DOHH2 (cell line): Measurements from ENCODE around the gene PDIK1L.

Experiments
- H3F3A ChIP-seq: fragments of 200-600 bp; sonication (generic), shearing (Covaris generic); 2 replicates; pipeline ENCODE4 v1.6.0; 2016; ENCODE audit warnings: antibody characterized with exemption, mild to moderate bottlenecking; ENCODE audit not compliant: control insufficient read depth, insufficient read depth
- H3K27ac ChIP-seq: fragments of 200-600 bp; sonication (generic); 2 replicates; pipeline ENCODE4 v1.5.1; 2014; ENCODE audit warnings: low read depth, mild to moderate bottlenecking, low read length, moderate library complexity
- H3K27me3 ChIP-seq: fragments of 200-600 bp; sonication (generic); 2 replicates; pipeline ENCODE4 v1.6.1; 2014; ENCODE audit warnings: mild to moderate bottlenecking, low read length, mixed read lengths; ENCODE audit not compliant: control insufficient read depth
- H3K36me3 ChIP-seq: fragments of 200-600 bp; sonication (generic); 2 replicates; pipeline ENCODE4 v1.6.1; 2014; ENCODE audit warnings: mild to moderate bottlenecking, low read length, moderate library complexity, mixed read lengths; ENCODE audit not compliant: control insufficient read depth
- H3K4me1 ChIP-seq: fragments of 200-600 bp; sonication (generic); 2 replicates; pipeline ENCODE4 v1.6.1; 2014; ENCODE audit warnings: mild to moderate bottlenecking, low read length, mixed read lengths; ENCODE audit not compliant: control insufficient read depth
- H3K4me2 ChIP-seq: fragments of 200-600 bp; sonication (generic); 2 replicates; pipeline ENCODE4 v1.6.0; 2014; ENCODE audit warnings: mild to moderate bottlenecking, low read length, moderate library complexity
- H3K4me3 ChIP-seq: fragments of 200-600 bp; sonication (generic); 2 replicates; pipeline ENCODE4 v1.5.1; 2014; ENCODE audit warnings: mild to moderate bottlenecking, low read length, mixed read lengths
- H3K79me2 ChIP-seq: fragments of 200-600 bp; sonication (generic); 2 replicates; pipeline ENCODE4 v1.6.1; 2014; ENCODE audit warnings: mild to moderate bottlenecking, low read length, mixed read lengths; ENCODE audit not compliant: control insufficient read depth
- H3K9me2 ChIP-seq: fragments of 200-600 bp; sonication (generic); replicated peaks from 2 replicates; pipeline ENCODE4 v1.6.1; 2014; ENCODE audit warnings: mild to moderate bottlenecking, low read length, mixed read lengths; ENCODE audit not compliant: control insufficient read depth
- H3K9me3 ChIP-seq: fragments of 200-600 bp; sonication (generic); 2 replicates; pipeline ENCODE4 v1.6.1; 2014; ENCODE audit warnings: antibody characterized with exemption, low read length, mixed read lengths; ENCODE audit not compliant: control insufficient read depth, insufficient read depth
- H4K20me1 ChIP-seq: fragments of 200-600 bp; sonication (generic); 2 replicates; pipeline ENCODE4 v1.6.0; 2014; ENCODE audit warnings: low read depth, mild to moderate bottlenecking, antibody characterized with exemption, low read length, moderate library complexity; ENCODE audit not compliant: control insufficient read depth, insufficient read depth
- CTCF ChIP-seq: fragments of 200-600 bp; sonication (generic); IDR thresholded peaks from one replicate; pipeline ENCODE4 v1.5.1; 2014; ENCODE audit warnings: antibody characterized with exemption, mild to moderate bottlenecking, low read depth, low read length; ENCODE audit not compliant: poor library complexity, severe bottlenecking
- EZH2phosphoT487 ChIP-seq: fragments of 200-600 bp; sonication (generic); IDR thresholded peaks from 2 replicates; pipeline ENCODE4 v1.6.1; 2017; ENCODE audit warnings: borderline replicate concordance, mild to moderate bottlenecking, antibody characterized with exemption, low read length, moderate library complexity, mixed read lengths

PDIK1L gene

GRCh38 chr1:26079178-26079563 is 32.5 kb upstream of the PDIK1L start:
- Histone ChIP-seq H3K4me1 (no peaks in the 10 kb centered on the region), H3K27me3 (peaks cover 18% of the 10 kb centered on the region), H3K36me3 (no peaks in the 10 kb centered on the region), H3K4me3 (no peak overlapping the region), H3K79me2 (no peaks in the 10 kb centered on the region), H3K9me2 (no peaks in the 10 kb centered on the region), H3F3A (no peaks in the 10 kb centered on the region), H3K9me3 (no peaks in the 10 kb centered on the region), H3K4me2 (no peak overlapping the region), H4K20me1 (no peaks in the 10 kb centered on the region), H3K27ac (no peak overlapping the region)
- TF ChIP-seq EZH2phosphoT487 (no peak), CTCF (no peak)

GRCh38 chr1:26079960-26080814 is 31.4 kb upstream of the PDIK1L start:
- no peaks in the 10 kb centered on the region for H3K4me1 ChIP-seq
- TF ChIP-seq EZH2phosphoT487 (no peak), CTCF (no peak)

DNA sequence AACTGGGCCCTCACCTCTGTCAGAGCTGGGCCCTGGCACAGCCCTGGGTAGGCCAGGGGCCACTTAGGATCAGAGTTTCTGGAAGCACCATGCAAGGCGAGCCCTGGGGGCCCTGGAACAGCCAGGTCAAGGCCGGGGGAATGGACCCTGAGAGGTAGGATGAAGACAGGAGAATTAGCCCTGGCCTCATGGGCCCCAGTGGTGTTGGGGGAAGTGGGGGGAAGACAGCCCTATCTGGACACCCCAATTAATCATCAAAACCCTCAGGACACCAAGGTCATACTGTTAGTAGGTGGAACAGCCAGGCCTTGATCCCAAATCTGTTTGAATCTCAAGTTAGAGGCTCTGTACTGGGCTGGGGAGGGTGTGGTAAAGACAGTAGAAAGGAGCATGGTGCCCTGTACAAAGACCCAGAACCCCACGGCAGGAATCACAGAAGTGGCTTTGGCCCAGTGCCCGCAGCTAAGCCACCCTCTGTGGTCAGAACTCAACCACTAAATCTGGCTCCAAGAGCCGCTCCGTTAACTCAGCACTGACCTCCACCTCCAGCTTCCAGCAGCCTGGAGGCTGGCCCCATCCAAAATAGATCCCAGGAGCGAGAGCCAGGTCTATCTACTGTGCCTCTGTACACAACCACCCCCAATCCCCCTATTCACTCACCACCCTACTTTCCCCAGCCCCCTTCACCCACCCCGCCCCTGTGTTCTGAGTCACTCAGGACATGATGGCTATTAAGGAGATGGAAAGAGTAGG is 30.2 kb upstream of the PDIK1L start:
- no peak for TF ChIP-seq CTCF
- no peak for TF ChIP-seq EZH2phosphoT487
- H3K4me1 ChIP-seq = no peaks in the 10 kb centered on the region

More at GRCh38 chr1:26079960-26080814, 31.4 kb upstream of the PDIK1L start:
- Histone ChIP-seq H3K27ac (no peak overlapping the region), H3K36me3 (no peaks in the 10 kb centered on the region), H3K9me3 (no peaks in the 10 kb centered on the region), H3K9me2 (no peaks in the 10 kb centered on the region), H3K4me2 (no peak overlapping the region), H4K20me1 (no peaks in the 10 kb centered on the region), H3K4me3 (no peak overlapping the region), H3K27me3 (peaks cover 28% of the 10 kb centered on the region), H3K79me2 (no peaks in the 10 kb centered on the region), H3F3A (no peaks in the 10 kb centered on the region)

More for the DNA sequence above, 30.2 kb upstream of the PDIK1L start:
- Histone ChIP-seq H3K79me2 (no peaks in the 10 kb centered on the region), H3K9me2 (no peaks in the 10 kb centered on the region), H3K4me2 (no peak overlapping the region), H3K27me3 (peaks cover 27% of the 10 kb centered on the region), H3K9me3 (no peaks in the 10 kb centered on the region), H3K27ac (no peak overlapping the region), H3K4me3 (no peak overlapping the region), H3F3A (no peaks in the 10 kb centered on the region), H3K36me3 (no peaks in the 10 kb centered on the region), H4K20me1 (no peaks in the 10 kb centered on the region)
